Testis (tissue), 2 donors: ENCODE results near the gene MSRB3.

Source experiments
- POLR2A ChIP-seq: fragments of 450-650 bp; IDR thresholded peaks from one replicate; pipeline ENCODE4 v1.6.1; 2017; ENCODE audit warnings: antibody characterized with exemption, mild to moderate bottlenecking, moderate library complexity
- TF ChIP-seq, protein P1 (sequence below), 3 experiments: fragments of 450-650 bp in 2 of 3; fragments of 200-600 bp in 1 of 3; sonication (generic) in 1 of 3; IDR thresholded peaks; one replicate each; pipeline ENCODE4 v1.5.1; 2016 to 2019; ENCODE audit warnings: antibody characterized with exemption in 3 of 3, mild to moderate bottlenecking in 2 of 3, moderate library complexity in 1 of 3

- TF ChIP-seq, protein P1, sequence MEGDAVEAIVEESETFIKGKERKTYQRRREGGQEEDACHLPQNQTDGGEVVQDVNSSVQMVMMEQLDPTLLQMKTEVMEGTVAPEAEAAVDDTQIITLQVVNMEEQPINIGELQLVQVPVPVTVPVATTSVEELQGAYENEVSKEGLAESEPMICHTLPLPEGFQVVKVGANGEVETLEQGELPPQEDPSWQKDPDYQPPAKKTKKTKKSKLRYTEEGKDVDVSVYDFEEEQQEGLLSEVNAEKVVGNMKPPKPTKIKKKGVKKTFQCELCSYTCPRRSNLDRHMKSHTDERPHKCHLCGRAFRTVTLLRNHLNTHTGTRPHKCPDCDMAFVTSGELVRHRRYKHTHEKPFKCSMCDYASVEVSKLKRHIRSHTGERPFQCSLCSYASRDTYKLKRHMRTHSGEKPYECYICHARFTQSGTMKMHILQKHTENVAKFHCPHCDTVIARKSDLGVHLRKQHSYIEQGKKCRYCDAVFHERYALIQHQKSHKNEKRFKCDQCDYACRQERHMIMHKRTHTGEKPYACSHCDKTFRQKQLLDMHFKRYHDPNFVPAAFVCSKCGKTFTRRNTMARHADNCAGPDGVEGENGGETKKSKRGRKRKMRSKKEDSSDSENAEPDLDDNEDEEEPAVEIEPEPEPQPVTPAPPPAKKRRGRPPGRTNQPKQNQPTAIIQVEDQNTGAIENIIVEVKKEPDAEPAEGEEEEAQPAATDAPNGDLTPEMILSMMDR (IDR thresholded peaks at IDR 0.05) = no peak
- no peak for TF ChIP-seq POLR2A
Observed at GRCh38 chr12:65497660-65498059, 219.2 kb downstream of the MSRB3 start.
